ENCODE data around the gene EMP1. TPM values are rescaled to one million over a fixed set of nuclear protein-coding genes. Genes with fewer than 3 reads are reported as not detected.

The EMP1 gene
- total and polyA plus RNA-seq, 2 donors (not counting 3 experiments of a cell fraction or from before 2014, with no cell fraction given), result 265 to 528 TPM

- peaks cover 34% of the 10 kb centered on the region for H3K4me1 ChIP-seq (ENCODE audit: control insufficient read depth, extremely low read depth, insufficient read depth, low read length)
- H3K9ac ChIP-seq (replicated peaks; ENCODE audit: extremely low read depth, insufficient read depth, low read length), result no peak overlapping the region
- CTCF ChIA-PET, result interaction anchor here (0.9 to 1.6 kb wide), 3 partner anchors 10 to 86 kb away, joined by 3 to 7 read pairs (median 4); no protein-coding TSS in a partner anchor
- intact Hi-C loops (cut with micrococcal nuclease) (loop anchor here (1.0 kb wide), 3 partner anchors 31 to 67 kb away; partner anchors contain the start of gene EMP1), dilution Hi-C loops (cut with MboI; ENCODE audit: extremely low pct_ligation_motif_present, low sequenced_read_pairs) (no loop called here)
- H3K9me1 ChIP-seq (replicated peaks; ENCODE audit: control insufficient read depth, extremely low read depth, insufficient read depth, low read length), result no peaks in the 10 kb centered on the region
- FAIRE-seq (peak; percentile 86), DNase-seq (ENCODE audit: low read depth, low spot score) (peak; percentile 85)
- H3K9me3 ChIP-seq (replicated peaks; ENCODE audit: control insufficient read depth, insufficient read depth, low read length), result no peaks in the 10 kb centered on the region
- peak overlapping the region; percentile 23 for H3K4me2 ChIP-seq (ENCODE audit: insufficient read depth, low read length)
- no TSS peak for BruUV-seq (replicated peaks)
- H3K27ac ChIP-seq (ENCODE audit: insufficient read depth, low read depth, low read length), result peak overlapping the region; percentile 54
- TF ChIP-seq MAX (IDR thresholded peaks at IDR 0.05; ENCODE audit: insufficient read depth, insufficient read length), result peak; percentile 41
- TF ChIP-seq JUN (IDR thresholded peaks at IDR 0.05; ENCODE audit: borderline replicate concordance, insufficient read depth, insufficient read length, low read depth), result no peak
- TF ChIP-seq FOS (IDR thresholded peaks at IDR 0.05; ENCODE audit: borderline replicate concordance, insufficient read depth, low read length), result peak; percentile 57
- TF ChIP-seq CTCF (IDR thresholded peaks at IDR 0.05; ENCODE audit: extremely low read depth in 1 of 2, insufficient read depth in 1 of 2, low read depth in 1 of 2, low read length in 2 of 2), result no peak
- no peak for TF ChIP-seq POLR2A (IDR thresholded peaks at IDR 0.05; ENCODE audit: low read depth, low read length)
- no peak for TF ChIP-seq GATA2 (IDR thresholded peaks at IDR 0.05; ENCODE audit: insufficient read depth, insufficient read length, low read depth, low read length)
- peak; percentile 20 for TF ChIP-seq POLR2AphosphoS5 (IDR thresholded peaks at IDR 0.05; ENCODE audit: insufficient read depth, low read depth, low read length)
- peak overlapping the region; percentile 14 for H2AFZ ChIP-seq (ENCODE audit: low read depth, low read length)
- H4K20me1 ChIP-seq (replicated peaks; ENCODE audit: control insufficient read depth, extremely low read depth, insufficient read depth, low read length), result no peaks in the 10 kb centered on the region
- no peaks in the 10 kb centered on the region for H3K79me2 ChIP-seq (ENCODE audit: control insufficient read depth, insufficient read depth, low read length)
- H3K36me3 ChIP-seq (ENCODE audit: control insufficient read depth in 2 of 2, extremely low read depth in 1 of 2, insufficient read depth in 2 of 2, low read length in 2 of 2), result no peaks in the 10 kb centered on the region
- POLR2A ChIA-PET, result interaction anchor here (1.2 kb wide), 1 partner anchor 41 kb away, joined by 3 read pairs; no protein-coding TSS in a partner anchor
- H3K4me3 ChIP-seq (replicated peaks in 1 of 3; ENCODE audit: insufficient read depth in 1 of 3, low read depth in 1 of 3, low read length in 3 of 3), result no peak overlapping the region
- H3K27me3 ChIP-seq (ENCODE audit: control insufficient read depth in 2 of 2, insufficient read depth in 2 of 2, low read length in 2 of 2), result no peaks in the 10 kb centered on the region
These were observed 30.9 kb upstream of the EMP1 start for GRCh38 chr12:13165617-13166041.

Data from endothelial cell of umbilical vein (primary cell).